Endodermal cell (in vitro differentiated cells): ENCODE results near the gene TMEM121B. TPM values are rescaled to one million over a fixed set of nuclear protein-coding genes. Genes with fewer than 3 reads are reported as not detected.

ENCODE experiments used
- DNase-seq: peaks from one replicate; pipeline ENCODE4 v3.0.0-alpha.2; 2017
- H3K27ac ChIP-seq: 2 replicates; pipeline ENCODE4 v1.5.1; 2013; ENCODE audit warnings: mild to moderate bottlenecking, low read depth, low read length, moderate library complexity
- H3K27me3 ChIP-seq: 2 replicates; pipeline ENCODE4 v1.6.1; 2013; ENCODE audit warnings: mild to moderate bottlenecking, low read length, moderate library complexity; ENCODE audit not compliant: insufficient read depth, control insufficient read depth, poor library complexity, severe bottlenecking
- H3K36me3 ChIP-seq: 2 replicates; pipeline ENCODE4 v1.7.0; 2013; ENCODE audit warnings: mild to moderate bottlenecking, low read length, moderate library complexity; ENCODE audit not compliant: control insufficient read depth, insufficient read depth
- H3K4me1 ChIP-seq: one replicate; pipeline ENCODE4 v1.7.0; 2013; ENCODE audit warnings: low read length; ENCODE audit not compliant: control insufficient read depth, insufficient read depth
- H3K4me3 ChIP-seq: 2 replicates; pipeline ENCODE4 v1.5.1; 2013; ENCODE audit warnings: mild to moderate bottlenecking, low read length, moderate library complexity
- H3K9ac ChIP-seq: 2 replicates; pipeline ENCODE4 v1.6.1; 2013; ENCODE audit warnings: mild to moderate bottlenecking, low read length, moderate library complexity; ENCODE audit not compliant: poor library complexity, severe bottlenecking; ENCODE audit errors: extremely low read depth
- H3K9me3 ChIP-seq: 2 replicates; pipeline ENCODE4 v1.6.1; 2013; ENCODE audit warnings: mild to moderate bottlenecking, low read length, moderate library complexity; ENCODE audit not compliant: control insufficient read depth
- H3K27ac Mint-ChIP-seq: 2 replicates; pipeline ENCODE4 v1.8.0; 2020; ENCODE audit warnings: mixed read lengths
- H3K27me3 Mint-ChIP-seq: 2 replicates; pipeline ENCODE4 v1.8.0; 2021; ENCODE audit warnings: mild to moderate bottlenecking, mixed read lengths; ENCODE audit not compliant: insufficient read depth
- H3K36me3 Mint-ChIP-seq: 2 replicates; pipeline ENCODE4 v1.8.0; 2020; ENCODE audit warnings: low read depth, mixed read lengths
- H3K4me1 Mint-ChIP-seq: 2 replicates; pipeline ENCODE4 v1.8.0; 2020; ENCODE audit warnings: mixed read lengths
- H3K4me3 Mint-ChIP-seq: 2 replicates; pipeline ENCODE4 v1.8.0; 2020; ENCODE audit warnings: mild to moderate bottlenecking, moderate library complexity, mixed read lengths
- H3K9me3 Mint-ChIP-seq: 2 replicates; pipeline ENCODE4 v1.8.0; 2020; ENCODE audit warnings: mild to moderate bottlenecking, mixed read lengths
- WGBS, 2 experiments: methylation state at CpG; one replicate each; pipeline versions ENCODE4 v1.1.5 to v1.1.7; 2013; ENCODE audit warnings: missing lambda C conversion rate in 2 of 2, mixed read lengths in 1 of 2; ENCODE audit not compliant: insufficient coverage in 1 of 2, insufficient read length in 1 of 2; 5-methylcytosine and 5-hydroxymethylcytosine counted together
- total RNA-seq, 2 donors: library from RNA; stranded (reverse); fragmentation: NEBNext Ultra II Directional in 1 of 2; extraction: Animal tissue kit (Norgen Biotek cat#: 25700) in 1 of 2; gene quantifications; 2 replicates in 1 of 2; 3 replicates in 1 of 2; pipeline ENCODE4 v1.2.1, GENCODE V29; 2021
- TF ChIP-seq, protein P1 (sequence below): fragments of 200-600 bp; sonication (generic); conservative IDR thresholded peaks from 2 replicates; pipeline ENCODE4 v1.5.0; 2021; ENCODE audit warnings: antibody characterized with exemption, mild to moderate bottlenecking

The TMEM121B gene
- total RNA-seq, 2 donors from 2014 or later: 8.9 to 10.9 TPM

GRCh38 chr22:17109113-17109865, 11.9 kb downstream of the TMEM121B start:
- H3K4me3 ChIP-seq: no peak overlapping the region
- H3K27ac Mint-ChIP-seq: no peak overlapping the region
- H3K9ac ChIP-seq: no peak overlapping the region
- H3K27ac ChIP-seq: no peak overlapping the region
- 95% methylated on average over 24 to 42 of the region's 42 CpGs for WGBS, 2 experiments
- no peak overlapping the region for H3K4me3 Mint-ChIP-seq
- H3K9me3 ChIP-seq: no peaks in the 10 kb centered on the region
- no peaks in the 10 kb centered on the region for H3K9me3 Mint-ChIP-seq
- no peak for DNase-seq
- TF ChIP-seq, protein P1, sequence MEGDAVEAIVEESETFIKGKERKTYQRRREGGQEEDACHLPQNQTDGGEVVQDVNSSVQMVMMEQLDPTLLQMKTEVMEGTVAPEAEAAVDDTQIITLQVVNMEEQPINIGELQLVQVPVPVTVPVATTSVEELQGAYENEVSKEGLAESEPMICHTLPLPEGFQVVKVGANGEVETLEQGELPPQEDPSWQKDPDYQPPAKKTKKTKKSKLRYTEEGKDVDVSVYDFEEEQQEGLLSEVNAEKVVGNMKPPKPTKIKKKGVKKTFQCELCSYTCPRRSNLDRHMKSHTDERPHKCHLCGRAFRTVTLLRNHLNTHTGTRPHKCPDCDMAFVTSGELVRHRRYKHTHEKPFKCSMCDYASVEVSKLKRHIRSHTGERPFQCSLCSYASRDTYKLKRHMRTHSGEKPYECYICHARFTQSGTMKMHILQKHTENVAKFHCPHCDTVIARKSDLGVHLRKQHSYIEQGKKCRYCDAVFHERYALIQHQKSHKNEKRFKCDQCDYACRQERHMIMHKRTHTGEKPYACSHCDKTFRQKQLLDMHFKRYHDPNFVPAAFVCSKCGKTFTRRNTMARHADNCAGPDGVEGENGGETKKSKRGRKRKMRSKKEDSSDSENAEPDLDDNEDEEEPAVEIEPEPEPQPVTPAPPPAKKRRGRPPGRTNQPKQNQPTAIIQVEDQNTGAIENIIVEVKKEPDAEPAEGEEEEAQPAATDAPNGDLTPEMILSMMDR: no peak
- H3K27me3 ChIP-seq: no peaks in the 10 kb centered on the region
- H3K27me3 Mint-ChIP-seq: no peaks in the 10 kb centered on the region
- peaks cover 53% of the 10 kb centered on the region for H3K36me3 ChIP-seq
- H3K4me1 ChIP-seq: no peaks in the 10 kb centered on the region
- no peaks in the 10 kb centered on the region for H3K4me1 Mint-ChIP-seq
- H3K36me3 Mint-ChIP-seq: peaks cover 28% of the 10 kb centered on the region

DNA sequence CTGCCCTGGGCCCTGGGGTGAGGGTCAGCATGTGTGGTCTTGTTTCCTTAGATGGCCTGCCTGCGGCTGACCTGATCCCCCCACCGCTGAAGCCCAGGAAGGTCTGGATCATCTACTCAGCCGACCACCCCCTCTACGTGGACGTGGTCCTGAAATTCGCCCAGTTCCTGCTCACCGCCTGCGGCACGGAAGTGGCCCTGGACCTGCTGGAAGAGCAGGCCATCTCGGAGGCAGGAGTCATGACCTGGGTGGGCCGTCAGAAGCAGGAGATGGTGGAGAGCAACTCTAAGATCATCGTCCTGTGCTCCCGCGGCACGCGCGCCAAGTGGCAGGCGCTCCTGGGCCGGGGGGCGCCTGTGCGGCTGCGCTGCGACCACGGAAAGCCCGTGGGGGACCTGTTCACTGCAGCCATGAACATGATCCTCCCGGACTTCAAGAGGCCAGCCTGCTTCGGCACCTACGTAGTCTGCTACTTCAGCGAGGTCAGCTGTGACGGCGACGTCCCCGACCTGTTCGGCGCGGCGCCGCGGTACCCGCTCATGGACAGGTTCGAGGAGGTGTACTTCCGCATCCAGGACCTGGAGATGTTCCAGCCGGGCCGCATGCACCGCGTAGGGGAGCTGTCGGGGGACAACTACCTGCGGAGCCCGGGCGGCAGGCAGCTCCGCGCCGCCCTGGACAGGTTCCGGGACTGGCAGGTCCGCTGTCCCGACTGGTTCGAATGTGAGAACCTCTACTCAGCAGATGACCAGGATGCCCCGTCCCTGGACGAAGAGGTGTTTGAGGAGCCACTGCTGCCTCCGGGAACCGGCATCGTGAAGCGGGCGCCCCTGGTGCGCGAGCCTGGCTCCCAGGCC, 12.7 kb downstream of the TMEM121B start:
- Histone ChIP-seq H3K9me3 (no peaks in the 10 kb centered on the region), H3K4me1 (no peaks in the 10 kb centered on the region), H3K4me3 (no peak overlapping the region), H3K9ac (no peak overlapping the region), H3K27ac (no peak overlapping the region), H3K27me3 (no peaks in the 10 kb centered on the region), H3K36me3 (peaks cover 53% of the 10 kb centered on the region)
- WGBS, 2 experiments: 95 to 98% methylated on average over 58 to 66 of the region's 66 CpGs
- Mint-ChIP-seq H3K27me3 (no peaks in the 10 kb centered on the region), H3K9me3 (no peaks in the 10 kb centered on the region), H3K27ac (no peak overlapping the region), H3K4me1 (no peaks in the 10 kb centered on the region), H3K36me3 (peaks cover 29% of the 10 kb centered on the region), H3K4me3 (no peak overlapping the region)
- TF ChIP-seq, protein P1: no peak
- DNase-seq: no peak

GRCh38 chr22:17107547-17107810, 13.7 kb downstream of the TMEM121B start:
- H3K9me3 Mint-ChIP-seq: no peaks in the 10 kb centered on the region
- TF ChIP-seq, protein P1: no peak
- H3K4me3 Mint-ChIP-seq: no peak overlapping the region

More at GRCh38 chr22:17107547-17107810, 13.7 kb downstream of the TMEM121B start:
- Histone ChIP-seq H3K9me3 (no peaks in the 10 kb centered on the region), H3K9ac (no peak overlapping the region), H3K36me3 (peaks cover 63% of the 10 kb centered on the region), H3K4me3 (no peak overlapping the region), H3K4me1 (no peaks in the 10 kb centered on the region), H3K27ac (no peak overlapping the region), H3K27me3 (no peaks in the 10 kb centered on the region)
- no peak overlapping the region for H3K27ac Mint-ChIP-seq
- WGBS, 2 experiments: 92 to 95% methylated on average over 6 of the region's 6 CpGs
- no peaks in the 10 kb centered on the region for H3K27me3 Mint-ChIP-seq
- H3K36me3 Mint-ChIP-seq: peaks cover 34% of the 10 kb centered on the region
- DNase-seq: no peak
- no peaks in the 10 kb centered on the region for H3K4me1 Mint-ChIP-seq
